ENCODE measurements around the gene CCDC9. TPM values are rescaled to one million over a fixed set of nuclear protein-coding genes. Genes with fewer than 3 reads are reported as not detected.

Gene CCDC9
- total RNA-seq, 1 experiment from 2014 or later: 36.9 TPM

- Histone ChIP-seq H2BK120ac (ENCODE audit: low read depth, low read length, poor library complexity, severe bottlenecking) (no peak overlapping the region), H3K14ac (ENCODE audit: insufficient read depth, low read length) (no peak overlapping the region), H2AFZ (ENCODE audit: low read length) (no peak overlapping the region), H4K20me1 (ENCODE audit: control insufficient read depth, insufficient read depth, insufficient read length) (no peaks in the 10 kb centered on the region), H3T11ph (ENCODE audit: low read length) (no peak overlapping the region), H3K56ac (ENCODE audit: insufficient read length, low read depth, low read length) (no peak overlapping the region), H2AK5ac (ENCODE audit: insufficient read length, low read length) (no peak overlapping the region), H2BK12ac (ENCODE audit: insufficient read length, low read depth, low read length) (no peak overlapping the region), H4K8ac (replicated peaks; ENCODE audit: insufficient read length, low read depth, low read length) (no peak overlapping the region), H3K27me3 (ENCODE audit: insufficient read depth, low read length) (no peaks in the 10 kb centered on the region), H3K9ac (ENCODE audit: extremely low read depth, insufficient read length, low read length) (no peak overlapping the region), H4K91ac (ENCODE audit: insufficient read length, low read depth, low read length) (no peak overlapping the region), H3K79me1 (ENCODE audit: insufficient read depth, low read depth, low read length, poor library complexity, severe bottlenecking) (no peaks in the 10 kb centered on the region), H3K79me2 (ENCODE audit: insufficient read depth, low read length) (no peaks in the 10 kb centered on the region), H3K23me2 (ENCODE audit: insufficient read length, low read depth, low read length, poor library complexity, severe bottlenecking) (no peaks in the 10 kb centered on the region), H4K5ac (ENCODE audit: insufficient read length, low read depth, low read length) (no peak overlapping the region), H3K18ac (ENCODE audit: insufficient read length, low read depth, low read length) (no peak overlapping the region), H2BK15ac (ENCODE audit: low read depth, low read length) (no peak overlapping the region), H3K4ac (ENCODE audit: low read depth, low read length) (no peak overlapping the region), H3K4me1 (ENCODE audit: insufficient read depth, low read length) (no peaks in the 10 kb centered on the region), H2BK20ac (ENCODE audit: low read depth, low read length, poor library complexity, severe bottlenecking) (no peak overlapping the region), H2BK5ac (ENCODE audit: insufficient read length, low read length) (no peak overlapping the region), H3K9me3 (ENCODE audit: control insufficient read depth, low read depth, low read length) (no peaks in the 10 kb centered on the region), H3K23ac (ENCODE audit: insufficient read length, low read depth, low read length) (no peak overlapping the region), H3K4me2 (ENCODE audit: insufficient read depth, insufficient read length, low read length) (no peak overlapping the region), H3K27ac (ENCODE audit: insufficient read length, low read depth, low read length) (no peak overlapping the region)
- peaks cover under 1 to 2% of the 10 kb centered on the region in 2 experiments; a peak in 4 of 5 replicates for H3K9me3 Mint-ChIP-seq
- H3K4me1 Mint-ChIP-seq: peaks cover 0 to 4% of the 10 kb centered on the region in 2 experiments; a peak in 2 of 4 replicates
- no peak for DNase-seq
- peaks cover 0 to 3% (median 1%) of the 10 kb centered on the region in 3 experiments; a peak in 2 of 7 replicates for H3K36me3 Mint-ChIP-seq (ENCODE audit: insufficient read depth in 1 of 3, low read depth in 3 of 3)
- TF ChIP-seq CTCF (conservative IDR thresholded peaks at IDR 0.05): no peak
- H3K27me3 Mint-ChIP-seq (ENCODE audit: low read depth): no peaks in the 10 kb centered on the region
- WGBS (ENCODE audit: extremely low coverage, insufficient read length, low lambda C conversion rate): 96% methylated on average over 4 of the region's 10 CpGs
- no peak overlapping the region for H3K4me3 Mint-ChIP-seq
- H3K27ac Mint-ChIP-seq: no peak overlapping the region
Observed at GRCh38 chr19:47283405-47284059, 27.2 kb downstream of the CCDC9 start.

Data from H9 (cell line).